Measurements from ENCODE around the gene RAC3. TPM values are rescaled to one million over a fixed set of nuclear protein-coding genes. Genes with fewer than 3 reads are reported as not detected.

Gene RAC3
- total RNA-seq, 4 donors from 2014 or later: 0.50 to 6.9 (median 0.54) TPM; not detected in 1

GRCh38 chr17:82018989-82019689, 12.3 kb upstream of the RAC3 start:
- Histone ChIP-seq H3K27ac (no peak overlapping the region), H3K27me3 (no peaks in the 10 kb centered on the region), H3K4me3 (no peak overlapping the region), H3K4me1 (peaks cover 0 to 41% (median 24%) of the 10 kb centered on the region in 3 donors), H3K36me3 (peaks cover 0 to 28% of the 10 kb centered on the region in 2 donors), H3K9me3 (no peaks in the 10 kb centered on the region)
- 88% methylated on average over 8 of the region's 33 CpGs; no CpG with 5 or more reads in 1 of the 2 donors for WGBS, 2 donors (ENCODE audit: low coverage in 1 of 2)
- no peak for ATAC-seq
- no peak for TF ChIP-seq POLR2A (IDR thresholded peaks at IDR 0.05)
- no peak for TF ChIP-seq CTCF (IDR thresholded peaks at IDR 0.05)
- TF ChIP-seq EP300 (IDR thresholded peaks at IDR 0.05): no peak

- H3K27ac ChIP-seq: no peak overlapping the region
- H3K27me3 ChIP-seq: no peaks in the 10 kb centered on the region
- WGBS, 2 donors (ENCODE audit: low coverage in 1 of 2): no CpG with 5 or more reads among the region's 34 CpGs
- no peaks in the 10 kb centered on the region for H3K9me3 ChIP-seq
- TF ChIP-seq EP300 (IDR thresholded peaks at IDR 0.05) (no peak), CTCF (IDR thresholded peaks at IDR 0.05) (peak in 3 of 4 experiments; percentile 44 to 75 (median 54))
- H3K4me3 ChIP-seq: no peak overlapping the region
- peaks cover 0 to 28% of the 10 kb centered on the region in 2 donors for H3K36me3 ChIP-seq
- H3K4me1 ChIP-seq: peaks cover 0 to 49% (median 25%) of the 10 kb centered on the region in 3 donors
- no peak for ATAC-seq
These were observed 11.5 kb upstream of the RAC3 start for GRCh38 chr17:82019690-82020571.

GRCh38 chr17:82020572-82021106, 10.8 kb upstream of the RAC3 start:
- no peak overlapping the region for H3K27ac ChIP-seq
- no peaks in the 10 kb centered on the region for H3K9me3 ChIP-seq
- no peak for ATAC-seq
- peaks cover 0 to 49% (median 25%) of the 10 kb centered on the region in 3 donors for H3K4me1 ChIP-seq
- H3K4me3 ChIP-seq: no peak overlapping the region
- no peaks in the 10 kb centered on the region for H3K27me3 ChIP-seq
- 59% methylated on average over 12 of the region's 14 CpGs; no CpG with 5 or more reads in 1 of the 2 donors for WGBS, 2 donors (ENCODE audit: low coverage in 1 of 2)
- peaks cover 0 to 28% of the 10 kb centered on the region in 2 donors for H3K36me3 ChIP-seq
- TF ChIP-seq EP300 (IDR thresholded peaks at IDR 0.05): no peak
- TF ChIP-seq CTCF (IDR thresholded peaks at IDR 0.05): no peak
- TF ChIP-seq POLR2A (IDR thresholded peaks at IDR 0.05): no peak
- TF ChIP-seq POLR2AphosphoS5 (IDR thresholded peaks at IDR 0.05): no peak

- TF ChIP-seq EP300 (IDR thresholded peaks at IDR 0.05) (no peak), CTCF (IDR thresholded peaks at IDR 0.05) (peak in 3 of 4 experiments; percentile 73 to 78 (median 77)), POLR2A (IDR thresholded peaks at IDR 0.05) (no peak)
- Histone ChIP-seq H3K36me3 (peaks cover 0 to 32% of the 10 kb centered on the region in 2 donors), H3K27me3 (no peaks in the 10 kb centered on the region), H3K4me3 (peak overlapping the region in 1 of 2 donors; percentile 94), H3K9me3 (no peaks in the 10 kb centered on the region), H3K4me1 (peaks cover 0 to 49% (median 25%) of the 10 kb centered on the region in 3 donors), H3K27ac (peak overlapping the region in 2 of 4 donors; percentile 82 to 85)
- ATAC-seq: no peak
- WGBS, 2 donors (ENCODE audit: low coverage in 1 of 2): 43% methylated on average over 7 of the region's 25 CpGs; no CpG with 5 or more reads in 1 of the 2 donors
These were observed 10.2 kb upstream of the RAC3 start for GRCh38 chr17:82021107-82021899.

All from gastroesophageal sphincter (tissue), 4 donors.